Muscle layer of colon (tissue), 2 donors: ENCODE measurements around the gene SLC46A2.

Experiments
- H3K27ac ChIP-seq: one replicate; pipeline ENCODE4 v1.7.0; 2013; ENCODE audit warnings: low read depth, mild to moderate bottlenecking, low read length, moderate library complexity
- H3K27me3 ChIP-seq, 2 donors: one replicate each; pipeline ENCODE4 v1.7.0; 2013; ENCODE audit warnings: low read length in 2 of 2, mild to moderate bottlenecking in 2 of 2; ENCODE audit not compliant: insufficient read depth in 2 of 2, control insufficient read depth in 1 of 2
- H3K36me3 ChIP-seq: one replicate; pipeline ENCODE4 v1.7.0; 2013; ENCODE audit warnings: mild to moderate bottlenecking, low read length; ENCODE audit not compliant: insufficient read depth
- H3K4me1 ChIP-seq: one replicate; pipeline ENCODE4 v1.7.0; 2013; ENCODE audit warnings: mild to moderate bottlenecking, low read length; ENCODE audit not compliant: insufficient read depth
- H3K4me3 ChIP-seq, 2 donors: one replicate each; pipeline ENCODE4 v1.7.0; 2013; ENCODE audit warnings: low read length in 2 of 2, low read depth in 1 of 2, mild to moderate bottlenecking in 1 of 2, moderate library complexity in 1 of 2
- H3K9ac ChIP-seq: one replicate; pipeline ENCODE4 v1.7.0; 2013; ENCODE audit warnings: low read length
- H3K9me3 ChIP-seq: one replicate; pipeline ENCODE4 v1.7.0; 2013; ENCODE audit warnings: mild to moderate bottlenecking, low read length
- donor health status: abdominal sarcoma.
- donor health status: Adenocarcinoma of cecum.

Gene SLC46A2, protein sequence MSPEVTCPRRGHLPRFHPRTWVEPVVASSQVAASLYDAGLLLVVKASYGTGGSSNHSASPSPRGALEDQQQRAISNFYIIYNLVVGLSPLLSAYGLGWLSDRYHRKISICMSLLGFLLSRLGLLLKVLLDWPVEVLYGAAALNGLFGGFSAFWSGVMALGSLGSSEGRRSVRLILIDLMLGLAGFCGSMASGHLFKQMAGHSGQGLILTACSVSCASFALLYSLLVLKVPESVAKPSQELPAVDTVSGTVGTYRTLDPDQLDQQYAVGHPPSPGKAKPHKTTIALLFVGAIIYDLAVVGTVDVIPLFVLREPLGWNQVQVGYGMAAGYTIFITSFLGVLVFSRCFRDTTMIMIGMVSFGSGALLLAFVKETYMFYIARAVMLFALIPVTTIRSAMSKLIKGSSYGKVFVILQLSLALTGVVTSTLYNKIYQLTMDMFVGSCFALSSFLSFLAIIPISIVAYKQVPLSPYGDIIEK

GRCh38 chr9:112890106-112891081 lies at the start of gene SLC46A2:
Gene SLC46A2 (minus strand): TSS chr9:112890876. CDS start chr9:112890681, 195 bp downstream.
- Histone ChIP-seq H3K9ac (no peak within 1 kb of the TSS), H3K4me3 (no peak within 1 kb of the TSS), H3K4me1 (no peaks in the 10 kb centered on the region), H3K27ac (no peak within 1 kb of the TSS), H3K27me3 (peaks cover 0 to 18% of the 10 kb centered on the region in 2 donors), H3K36me3 (no peaks in the 10 kb centered on the region), H3K9me3 (no peaks in the 10 kb centered on the region)

DNA sequence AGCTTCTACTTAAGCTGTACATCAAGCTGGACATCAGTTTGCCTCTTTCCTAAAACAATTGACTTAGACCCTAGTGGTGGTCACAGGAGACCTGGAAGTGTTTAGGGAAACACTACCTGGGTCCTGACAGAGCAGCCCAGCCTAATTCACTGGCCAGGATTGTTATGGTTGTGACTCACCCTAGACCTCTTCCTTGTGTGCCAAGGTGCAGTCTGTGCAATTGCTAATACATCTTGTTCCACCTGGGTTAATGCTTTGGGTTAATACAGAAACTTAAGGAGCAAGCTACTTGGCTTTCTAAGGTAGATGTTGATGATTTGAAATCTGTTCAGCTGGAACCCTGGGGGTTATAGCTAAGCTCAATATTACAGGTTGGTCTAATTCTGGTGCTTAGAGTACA lies 48.7 kb upstream of the SLC46A2 start:
- H3K4me3 ChIP-seq, result no peak overlapping the region
- H3K27me3 ChIP-seq, result no peaks in the 10 kb centered on the region
- no peak overlapping the region for H3K27ac ChIP-seq
- no peaks in the 10 kb centered on the region for H3K4me1 ChIP-seq
- no peaks in the 10 kb centered on the region for H3K9me3 ChIP-seq
- H3K9ac ChIP-seq, result no peak overlapping the region
- H3K36me3 ChIP-seq, result no peaks in the 10 kb centered on the region

- Histone ChIP-seq H3K9me3 (no peaks in the 10 kb centered on the region), H3K27me3 (no peaks in the 10 kb centered on the region)
These were observed 43.0 kb upstream of the SLC46A2 start for GRCh38 chr9:112933696-112934095.

GRCh38 chr9:112925058-112925641 lies 34.5 kb upstream of the SLC46A2 start:
- H3K9me3 ChIP-seq, result no peaks in the 10 kb centered on the region
- H3K27me3 ChIP-seq, result no peaks in the 10 kb centered on the region
- no peaks in the 10 kb centered on the region for H3K4me1 ChIP-seq
- H3K4me3 ChIP-seq, result no peak overlapping the region
- no peak overlapping the region for H3K27ac ChIP-seq
- H3K9ac ChIP-seq, result no peak overlapping the region
- no peaks in the 10 kb centered on the region for H3K36me3 ChIP-seq

More at GRCh38 chr9:112933696-112934095, 43.0 kb upstream of the SLC46A2 start:
- Histone ChIP-seq H3K9ac (no peak overlapping the region), H3K27ac (no peak overlapping the region), H3K4me3 (no peak overlapping the region), H3K36me3 (no peaks in the 10 kb centered on the region), H3K4me1 (no peaks in the 10 kb centered on the region)

GRCh38 chr9:112921549-112921948 lies 30.9 kb upstream of the SLC46A2 start:
- no peaks in the 10 kb centered on the region for H3K36me3 ChIP-seq
- no peak overlapping the region for H3K4me3 ChIP-seq
- H3K9ac ChIP-seq, result no peak overlapping the region
- no peaks in the 10 kb centered on the region for H3K27me3 ChIP-seq
- H3K4me1 ChIP-seq, result no peaks in the 10 kb centered on the region
- no peaks in the 10 kb centered on the region for H3K9me3 ChIP-seq
- H3K27ac ChIP-seq, result no peak overlapping the region

GRCh38 chr9:112917987-112918362 lies 27.3 kb upstream of the SLC46A2 start:
- H3K9ac ChIP-seq, result no peak overlapping the region
- no peaks in the 10 kb centered on the region for H3K4me1 ChIP-seq
- H3K9me3 ChIP-seq, result no peaks in the 10 kb centered on the region
- H3K27me3 ChIP-seq, result no peaks in the 10 kb centered on the region
- no peaks in the 10 kb centered on the region for H3K36me3 ChIP-seq
- no peak overlapping the region for H3K27ac ChIP-seq
- no peak overlapping the region for H3K4me3 ChIP-seq

DNA sequence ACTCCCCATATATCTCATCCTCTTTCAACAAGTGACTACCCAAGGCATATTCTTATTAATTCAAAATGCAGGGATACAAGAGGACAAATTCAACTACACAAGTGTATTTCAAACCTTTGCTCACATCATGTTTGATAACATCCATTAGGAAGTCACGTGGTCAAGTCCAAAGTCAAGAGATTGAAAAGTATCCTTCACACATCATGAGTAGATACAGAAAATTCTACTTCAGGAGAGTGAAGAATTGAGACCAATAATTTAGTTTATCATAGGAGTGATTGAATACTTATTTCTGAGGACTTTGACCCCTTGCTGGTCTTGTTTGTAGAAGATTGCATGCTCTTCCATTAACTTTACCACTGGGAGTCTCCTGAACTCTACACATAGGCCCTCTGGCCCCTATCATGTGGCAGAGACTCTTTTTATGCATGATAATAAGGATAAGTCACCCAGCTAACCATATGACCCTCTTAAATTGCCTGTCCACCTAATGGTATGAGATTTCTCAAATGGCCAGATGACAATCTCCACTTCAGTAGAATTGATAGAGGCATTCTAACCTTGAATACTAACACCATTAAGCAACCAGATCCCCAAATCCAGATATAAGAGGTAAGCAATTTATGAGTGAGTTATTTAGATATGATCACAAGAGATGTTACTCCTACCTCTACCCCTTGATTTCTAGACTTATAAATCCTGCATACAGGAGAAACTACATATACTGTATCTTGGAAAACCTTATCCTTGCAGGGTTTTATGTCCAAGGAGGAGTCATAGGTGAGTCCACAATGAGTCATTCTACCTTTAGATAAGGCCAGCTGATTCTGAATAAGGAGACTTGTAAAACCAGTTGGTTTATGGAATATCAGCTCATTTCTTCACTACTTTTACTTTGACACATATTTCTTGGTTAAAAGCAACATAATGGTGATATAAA lies 26.6 kb upstream of the SLC46A2 start:
- no peaks in the 10 kb centered on the region for H3K4me1 ChIP-seq
- H3K4me3 ChIP-seq, result no peak overlapping the region
- H3K36me3 ChIP-seq, result no peaks in the 10 kb centered on the region
- H3K27me3 ChIP-seq, result no peaks in the 10 kb centered on the region
- no peak overlapping the region for H3K9ac ChIP-seq
- no peak overlapping the region for H3K27ac ChIP-seq
- no peaks in the 10 kb centered on the region for H3K9me3 ChIP-seq

GRCh38 chr9:112914524-112914923 lies 23.8 kb upstream of the SLC46A2 start:
- Histone ChIP-seq H3K9me3 (no peaks in the 10 kb centered on the region), H3K9ac (no peak overlapping the region), H3K27ac (no peak overlapping the region), H3K27me3 (no peaks in the 10 kb centered on the region), H3K36me3 (no peaks in the 10 kb centered on the region), H3K4me3 (no peak overlapping the region), H3K4me1 (no peaks in the 10 kb centered on the region)

- Histone ChIP-seq H3K36me3 (no peaks in the 10 kb centered on the region), H3K9me3 (no peaks in the 10 kb centered on the region), H3K27me3 (no peaks in the 10 kb centered on the region), H3K9ac (no peak overlapping the region), H3K27ac (no peak overlapping the region), H3K4me1 (no peaks in the 10 kb centered on the region), H3K4me3 (no peak overlapping the region)
These were observed 22.6 kb upstream of the SLC46A2 start for GRCh38 chr9:112913326-112913725.

GRCh38 chr9:112912636-112913035 lies 22.0 kb upstream of the SLC46A2 start:
- H3K9me3 ChIP-seq, result no peaks in the 10 kb centered on the region
- H3K36me3 ChIP-seq, result no peaks in the 10 kb centered on the region
- H3K9ac ChIP-seq, result no peak overlapping the region
- no peak overlapping the region for H3K27ac ChIP-seq
- no peaks in the 10 kb centered on the region for H3K27me3 ChIP-seq
- no peak overlapping the region for H3K4me3 ChIP-seq
- H3K4me1 ChIP-seq, result no peaks in the 10 kb centered on the region
